HG03442 (cell line): Measurements from ENCODE around the gene DDX51.
"Not testable (repeated sequence)": the region's sequence is repeated elsewhere in the genome, so short reads cannot be mapped to it uniquely, and the experiment has no call there.

ENCODE experiments used
- ATAC-seq: cut with Tn5 transposase; IDR thresholded peaks from one replicate; pipeline ENCODE4 v1.9.1; 2021; ENCODE audit warnings: mild to moderate bottlenecking, moderate library complexity; ENCODE audit not compliant: unreplicated experiment

The DDX51 gene

DNA sequence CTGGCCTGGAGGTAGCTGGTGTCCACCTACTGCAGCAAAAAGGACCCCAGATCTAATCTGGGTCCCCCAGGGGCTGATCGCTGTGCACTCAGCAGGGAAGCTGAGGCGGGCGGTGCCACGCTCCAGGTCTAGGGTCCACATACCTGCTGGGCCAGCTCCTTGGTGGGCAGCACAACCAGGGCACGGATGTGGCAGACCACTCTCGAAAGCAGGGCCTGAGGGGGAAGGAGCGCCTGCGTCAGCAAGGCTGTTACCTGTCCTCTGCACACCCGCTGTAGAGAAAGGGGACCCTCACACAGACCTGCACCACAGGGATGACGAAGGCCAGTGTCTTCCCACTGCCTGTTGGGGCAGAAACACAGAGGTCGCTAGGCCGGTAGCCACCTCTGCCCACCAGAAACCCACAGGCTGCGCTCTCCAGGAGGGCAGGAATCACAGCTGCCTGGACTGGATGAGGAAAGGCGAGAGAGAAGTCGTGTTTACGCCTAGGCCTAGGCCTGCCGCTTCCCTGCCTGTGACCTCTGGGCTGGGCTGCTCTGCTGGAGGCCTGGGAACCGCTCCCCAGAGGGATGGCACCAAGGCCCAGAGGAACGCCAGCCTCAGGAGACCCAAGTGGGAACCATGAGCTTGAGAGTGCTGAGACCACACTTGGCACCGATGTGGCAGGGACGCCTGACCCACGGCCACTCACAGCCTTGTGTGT is 2.0 kb downstream of the DDX51 start:
- no peak for ATAC-seq

DNA sequence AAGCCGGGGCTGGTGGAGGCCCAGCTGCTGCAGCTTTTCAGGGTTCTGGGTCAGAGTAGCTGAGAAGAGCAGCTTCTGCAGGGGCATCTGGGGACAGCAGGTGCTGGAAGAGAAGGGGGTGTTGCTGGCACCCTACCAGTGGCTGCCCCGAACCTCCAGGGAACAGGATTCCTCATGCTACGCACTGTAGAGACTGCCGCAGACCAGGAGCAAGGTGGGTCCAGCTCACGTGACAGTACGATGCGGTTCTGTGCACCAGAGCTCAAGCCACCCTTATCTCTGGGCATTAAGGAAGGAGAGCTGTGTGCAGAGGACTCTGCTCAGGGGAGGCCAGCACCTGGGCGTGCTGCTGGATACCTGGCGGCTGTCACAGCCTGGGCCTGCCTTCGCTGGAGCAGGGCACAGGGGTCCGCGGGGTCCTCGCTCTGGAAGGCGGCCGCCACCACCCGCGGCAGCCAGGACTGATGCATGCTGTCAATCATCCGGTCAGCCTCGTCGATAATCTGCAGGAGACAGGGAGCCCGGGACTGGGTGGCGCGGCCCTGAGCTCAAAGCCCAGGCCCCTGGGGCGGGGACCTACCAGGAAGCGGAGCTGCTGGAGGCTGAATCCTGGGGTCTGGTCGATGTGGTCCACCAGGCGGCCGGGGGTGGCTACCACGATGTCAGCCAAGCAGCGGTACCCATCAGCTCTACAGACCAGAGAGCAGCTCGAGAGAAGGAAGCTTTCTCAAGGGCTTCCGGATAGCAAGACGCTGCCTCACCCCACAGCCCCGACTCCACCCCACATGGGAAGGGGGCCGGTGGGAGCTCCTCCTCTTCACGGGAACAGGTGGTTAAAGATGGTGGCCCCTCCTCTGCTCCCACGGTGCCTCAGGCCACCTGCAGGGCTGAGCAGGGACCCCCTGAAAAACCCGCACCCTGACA is 2.9 kb downstream of the DDX51 start:
- ATAC-seq, result no peak

DNA sequence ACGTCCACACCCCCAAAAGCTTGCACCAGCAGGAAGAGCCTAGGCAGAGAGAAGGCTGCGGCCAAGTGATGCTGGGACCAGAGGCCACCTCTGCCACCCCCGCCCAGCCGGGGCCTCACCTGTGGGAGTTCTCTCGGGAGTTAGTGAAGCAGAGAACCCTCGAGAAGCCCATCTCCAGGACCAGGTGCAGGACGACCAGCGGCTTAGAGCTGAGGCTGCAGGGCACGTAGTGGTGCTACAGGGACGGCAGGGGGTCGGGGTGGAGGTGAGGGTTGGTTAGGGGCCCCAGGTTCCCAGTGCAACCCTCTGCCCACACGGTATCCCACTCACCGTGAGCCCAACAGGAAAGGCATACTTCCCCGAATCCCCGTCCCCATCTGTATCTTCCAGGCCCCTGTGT is 3.6 kb downstream of the DDX51 start:
- ATAC-seq, result no peak

DNA sequence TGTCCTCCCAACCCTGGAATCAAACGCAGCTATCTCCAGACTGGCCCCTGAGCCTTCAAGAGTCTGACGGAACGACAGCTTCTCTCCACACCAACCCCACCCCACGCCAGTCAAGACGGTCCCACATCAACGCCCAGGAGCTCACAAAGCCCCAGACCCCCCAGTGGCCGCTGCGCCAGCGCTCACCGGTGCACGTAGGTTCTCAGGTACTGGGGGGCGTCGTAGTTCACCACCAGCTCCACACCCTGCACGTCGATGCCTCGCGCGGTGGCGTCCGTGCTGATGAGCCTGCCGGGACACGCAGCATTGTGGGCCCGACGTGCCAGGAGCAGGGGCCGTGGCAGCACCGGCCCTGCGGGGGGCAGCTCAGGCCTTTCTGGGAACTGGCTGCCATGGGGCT is 4.2 kb downstream of the DDX51 start:
- no peak for ATAC-seq

DNA sequence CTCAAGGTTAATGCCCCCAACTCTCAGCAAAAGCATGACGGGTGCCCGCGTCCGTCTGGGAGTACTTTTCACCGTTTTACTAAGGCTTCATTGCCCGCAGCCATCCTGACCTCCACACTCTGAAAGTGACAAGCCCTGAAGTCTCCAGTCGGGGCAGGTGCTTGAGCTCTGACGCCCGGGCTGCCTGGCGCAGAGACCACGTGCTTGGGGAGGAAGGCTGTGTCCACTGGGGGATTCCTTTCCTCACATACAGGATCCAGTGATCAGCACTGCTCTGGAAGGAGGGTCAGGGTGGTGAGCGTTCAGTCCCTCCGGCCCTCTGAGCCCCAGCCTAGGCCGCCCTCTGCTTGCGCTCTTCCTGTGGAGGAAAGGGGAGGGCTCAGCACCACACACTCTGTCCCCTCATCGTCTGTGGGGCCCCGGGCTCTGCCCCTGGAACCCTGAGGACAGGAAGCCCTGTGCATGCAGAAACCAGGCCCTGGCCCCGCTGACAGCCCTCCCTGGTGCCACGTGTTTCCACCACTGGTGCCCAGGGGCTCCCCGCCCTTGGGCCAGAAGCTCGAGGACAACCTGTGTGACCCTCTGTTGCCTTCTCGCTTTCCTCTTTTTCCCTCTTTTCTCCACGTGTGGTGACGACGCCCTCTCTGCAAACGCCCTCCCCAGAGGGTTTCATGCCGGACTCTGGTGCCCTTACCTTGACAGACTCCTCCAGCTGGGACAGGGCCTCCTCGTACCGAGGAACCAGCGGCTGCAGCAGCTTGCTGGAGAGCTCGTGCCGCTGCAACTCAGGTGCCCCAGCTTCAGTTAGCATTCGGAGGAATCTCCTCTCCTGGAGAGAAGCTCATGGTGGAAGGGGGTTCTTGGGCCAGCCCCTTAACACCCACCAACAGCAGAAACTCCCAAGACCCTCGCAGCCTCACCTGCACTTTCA is 4.9 kb downstream of the DDX51 start:
- no peak for ATAC-seq

DNA sequence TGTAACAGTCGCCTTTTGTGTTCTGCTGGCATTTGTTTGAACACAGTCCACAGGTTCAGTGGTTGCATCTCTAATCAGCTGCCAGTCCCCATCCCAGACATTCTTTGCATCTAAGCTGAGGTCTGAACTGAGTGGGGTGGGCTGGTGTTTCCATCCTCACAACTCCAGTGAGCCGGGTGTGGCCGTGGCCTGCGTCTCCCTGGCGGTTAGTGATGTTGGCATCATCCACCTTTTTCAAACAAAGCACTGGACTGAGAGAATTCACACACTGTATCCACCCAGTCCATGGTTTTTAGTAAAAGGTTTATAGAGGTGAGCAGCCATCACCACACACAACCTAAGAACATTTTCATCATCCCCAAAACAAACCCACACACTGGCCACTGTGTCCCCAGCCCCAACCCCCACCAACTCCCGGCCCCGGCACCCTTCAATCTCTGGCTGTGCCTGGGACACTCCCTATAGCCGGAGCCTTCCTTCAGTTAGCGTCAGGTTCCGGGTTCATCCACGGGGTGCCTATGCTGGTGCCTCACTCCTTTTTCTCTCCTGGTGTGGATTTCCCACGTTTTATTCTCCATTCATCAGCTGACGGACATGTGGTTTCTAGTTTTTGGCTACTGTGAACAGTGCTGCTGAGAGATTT is 6.5 kb downstream of the DDX51 start:
- no peak for ATAC-seq

DNA sequence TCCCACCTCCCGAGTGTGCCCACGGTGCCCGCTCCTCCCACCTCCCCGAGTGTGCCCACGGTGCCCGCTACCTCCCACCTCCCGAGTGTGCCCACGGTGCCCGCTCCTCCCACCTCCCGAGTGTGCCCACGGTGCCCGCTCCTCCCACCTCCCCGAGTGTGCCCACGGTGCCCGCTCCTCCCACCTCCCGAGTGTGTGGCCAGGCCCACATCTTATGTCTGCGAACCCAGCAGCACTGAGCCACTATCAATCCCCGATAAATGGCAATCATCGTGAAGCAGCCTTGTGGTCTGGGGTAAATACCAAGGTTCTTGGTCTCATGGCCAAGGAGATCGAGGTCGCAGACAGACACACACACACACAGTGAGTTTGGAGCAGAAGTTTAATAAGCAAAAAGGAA is 7.9 kb downstream of the DDX51 start:
- not testable (repeated sequence) for ATAC-seq

DNA sequence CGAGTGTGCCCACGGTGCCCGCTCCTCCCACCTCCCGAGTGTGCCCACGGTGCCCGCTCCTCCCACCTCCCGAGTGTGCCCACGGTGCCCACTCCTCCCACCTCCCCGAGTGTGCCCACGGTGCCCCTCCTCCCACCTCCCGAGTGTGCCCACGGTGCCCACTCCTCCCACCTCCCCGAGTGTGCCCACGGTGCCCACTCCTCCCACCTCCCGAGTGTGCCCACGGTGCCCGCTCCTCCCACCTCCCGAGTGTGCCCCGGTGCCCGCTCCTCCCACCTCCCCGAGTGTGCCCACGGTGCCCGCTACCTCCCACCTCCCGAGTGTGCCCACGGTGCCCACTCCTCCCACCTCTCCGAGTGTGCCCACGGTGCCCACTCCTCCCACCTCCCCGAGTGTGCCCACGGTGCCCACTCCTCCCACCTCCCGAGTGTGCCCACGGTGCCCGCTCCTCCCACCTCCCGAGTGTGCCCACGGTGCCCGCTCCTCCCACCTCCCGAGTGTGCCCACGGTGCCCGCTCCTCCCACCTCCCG is 9.4 kb downstream of the DDX51 start:
- ATAC-seq, result not testable (repeated sequence)

DNA sequence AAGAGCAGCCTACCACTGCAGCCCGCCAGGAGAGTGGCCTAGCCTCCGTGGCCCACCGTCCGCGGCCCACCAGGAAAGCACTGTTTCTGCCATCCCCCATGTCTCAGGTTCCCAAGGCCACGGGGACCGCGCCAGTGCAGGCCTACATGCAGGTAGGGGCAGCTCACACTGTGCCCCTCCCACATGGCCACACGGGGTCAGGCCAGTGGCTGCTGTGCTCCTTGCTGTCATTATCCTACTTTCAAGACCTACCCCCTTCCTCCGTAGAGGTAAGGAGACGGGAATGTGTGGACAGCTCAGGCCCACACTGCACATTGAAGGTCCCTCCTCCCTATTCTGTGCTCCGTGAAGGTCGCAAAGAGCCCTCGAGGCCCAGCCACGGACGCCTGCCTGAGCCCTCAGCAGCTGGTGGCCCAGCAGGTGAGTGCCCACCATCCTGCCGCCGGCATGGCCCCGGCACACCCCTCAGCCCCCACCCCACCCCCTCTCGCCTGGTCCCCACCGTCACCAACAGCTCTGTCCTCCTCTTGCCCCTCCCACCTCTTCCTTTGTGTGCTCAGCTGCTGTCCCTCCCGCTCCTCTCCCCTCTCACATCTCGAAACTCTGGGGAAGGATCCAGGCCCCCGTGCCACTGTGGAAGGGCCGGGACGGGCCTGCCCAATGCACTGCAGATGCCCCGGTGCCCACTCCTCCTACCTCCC is 10.0 kb downstream of the DDX51 start:
- no peak for ATAC-seq

DNA sequence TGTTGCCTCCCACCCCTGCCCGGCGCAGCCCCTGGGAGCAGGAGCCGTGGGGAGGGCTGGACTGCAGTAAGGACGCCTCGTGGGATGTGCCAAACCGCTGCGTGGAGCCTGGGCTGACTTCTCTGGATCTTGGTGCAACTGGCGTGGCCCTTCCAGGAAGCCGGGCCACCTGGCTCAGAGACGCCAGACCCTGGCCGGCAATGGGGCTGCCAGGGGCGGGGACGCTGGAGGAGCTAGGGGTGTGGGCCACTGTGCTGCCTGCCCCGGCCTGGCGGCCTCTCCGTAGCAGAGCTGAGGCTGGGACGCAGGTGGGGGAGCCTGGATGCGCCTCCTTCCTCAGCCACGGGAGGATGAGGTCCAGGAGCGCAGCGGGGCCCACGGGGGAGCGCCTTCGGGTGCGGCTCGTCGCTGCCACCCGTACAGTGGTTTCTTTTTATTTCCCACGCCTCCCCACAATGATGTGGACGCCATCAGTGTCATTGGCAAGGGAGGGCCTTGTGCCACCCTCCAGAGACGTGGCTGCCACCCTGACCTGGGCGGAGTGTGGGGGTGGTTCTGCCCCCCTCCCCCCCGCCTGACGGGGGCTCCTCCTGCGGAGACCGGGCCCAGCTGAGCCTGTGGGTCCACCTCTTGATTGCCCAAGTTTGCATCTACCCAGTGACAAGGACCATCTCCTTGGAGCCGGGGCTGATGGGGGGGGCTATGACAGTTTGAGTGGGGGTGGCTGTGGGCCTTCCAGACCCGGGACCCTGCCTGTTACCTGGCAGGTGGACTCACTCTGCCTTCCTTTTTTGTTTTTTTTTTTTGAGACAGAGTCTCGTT is 11.3 kb downstream of the DDX51 start:
- ATAC-seq, result no peak

DNA sequence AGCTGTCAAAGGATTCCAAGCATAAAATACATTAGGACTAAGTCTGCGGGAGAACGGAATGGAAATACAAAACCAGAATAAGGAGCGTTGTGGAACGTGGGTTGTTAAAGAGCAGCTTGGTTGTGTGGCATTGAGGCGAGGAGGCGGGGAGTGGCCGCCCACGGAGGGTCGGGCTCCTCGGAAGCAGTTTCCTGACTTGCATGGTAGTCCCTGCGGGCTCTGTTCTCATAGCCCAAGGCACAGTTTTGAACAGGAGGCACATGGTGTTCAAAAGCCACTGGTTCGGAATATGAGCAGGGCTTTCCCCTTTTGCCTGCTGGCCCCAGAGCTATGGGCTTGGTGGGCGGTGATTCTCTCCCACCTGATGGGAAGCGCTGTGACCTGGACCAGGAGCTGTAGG is 12.2 kb downstream of the DDX51 start:
- ATAC-seq, result no peak

DNA sequence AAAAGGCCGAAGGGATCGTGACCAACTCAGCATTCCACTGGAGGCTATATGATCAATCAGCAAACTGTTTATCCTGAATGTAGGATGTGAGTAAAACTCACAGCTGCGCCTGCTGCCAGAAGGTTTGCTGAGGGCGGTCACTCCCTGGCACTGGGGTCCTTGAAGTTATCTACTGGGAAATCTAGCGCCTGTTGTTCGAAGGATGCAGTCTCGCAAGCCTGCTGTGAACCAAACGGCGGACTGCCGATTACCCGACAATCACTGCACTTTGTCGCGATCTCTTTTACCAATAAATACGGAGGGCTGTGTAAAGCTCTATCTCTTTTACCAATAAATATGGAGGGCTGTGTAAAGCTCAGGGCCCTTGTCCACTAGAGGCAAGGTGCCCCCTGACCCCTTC is 12.9 kb downstream of the DDX51 start:
- no peak for ATAC-seq

DNA sequence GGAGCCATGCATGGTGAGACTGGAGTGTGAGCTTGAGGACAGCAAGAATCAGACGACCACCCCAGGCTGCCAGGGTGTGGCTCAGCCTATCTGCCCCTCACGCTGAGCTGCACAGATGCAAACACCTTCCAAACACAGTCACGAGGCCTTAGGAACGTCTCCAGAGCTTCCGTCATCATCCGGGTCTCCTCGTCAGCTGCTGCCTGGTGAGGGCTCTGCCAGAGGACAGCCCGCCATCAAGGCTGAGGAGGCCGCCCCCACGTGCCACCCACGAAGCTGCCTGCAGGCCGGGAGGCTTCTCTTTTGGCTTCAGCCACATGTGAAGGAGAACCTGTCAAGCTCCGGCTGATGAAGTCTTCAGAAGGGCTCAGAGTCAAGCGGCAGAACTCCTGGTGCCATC is 13.4 kb downstream of the DDX51 start:
- no peak for ATAC-seq

DNA sequence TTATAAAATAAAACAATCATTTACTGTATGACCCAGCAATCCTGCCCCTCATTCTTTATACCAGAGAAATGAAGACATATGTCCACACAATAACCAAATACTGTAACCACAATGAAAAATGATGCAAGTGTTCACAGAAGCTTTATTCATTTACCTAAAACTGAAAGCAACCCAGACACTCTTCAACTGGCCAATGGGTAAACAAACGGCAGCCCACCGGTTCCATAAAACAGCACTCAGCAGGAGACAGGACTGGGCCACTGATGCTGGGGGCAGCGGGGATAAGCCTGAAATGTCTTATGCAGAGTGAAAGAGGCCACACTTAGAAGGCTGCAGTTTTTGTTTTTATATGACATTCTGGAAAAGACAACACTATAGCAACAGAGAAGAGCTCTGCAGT is 15.1 kb downstream of the DDX51 start:
- ATAC-seq, result no peak

DNA sequence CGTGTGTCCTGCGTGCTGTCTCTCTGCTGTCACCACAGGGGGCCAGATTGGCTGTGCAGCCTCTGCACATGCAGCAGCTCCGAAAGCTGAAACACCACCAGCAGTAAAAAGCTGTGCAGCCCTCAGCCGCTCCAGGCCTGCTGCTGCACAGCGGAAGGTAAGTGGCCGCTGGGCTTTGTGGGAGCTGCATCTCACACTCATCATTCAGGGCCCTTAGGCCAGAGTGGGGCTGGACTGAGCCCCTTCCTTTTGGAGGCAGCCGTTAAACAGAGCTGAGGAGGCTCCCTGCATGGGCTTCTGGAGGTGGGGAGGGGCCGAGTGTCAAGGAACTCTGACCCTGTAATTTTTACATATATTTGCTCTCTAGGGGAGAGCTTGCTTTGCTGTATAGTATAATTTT is 17.1 kb downstream of the DDX51 start:
- no peak for ATAC-seq

DNA sequence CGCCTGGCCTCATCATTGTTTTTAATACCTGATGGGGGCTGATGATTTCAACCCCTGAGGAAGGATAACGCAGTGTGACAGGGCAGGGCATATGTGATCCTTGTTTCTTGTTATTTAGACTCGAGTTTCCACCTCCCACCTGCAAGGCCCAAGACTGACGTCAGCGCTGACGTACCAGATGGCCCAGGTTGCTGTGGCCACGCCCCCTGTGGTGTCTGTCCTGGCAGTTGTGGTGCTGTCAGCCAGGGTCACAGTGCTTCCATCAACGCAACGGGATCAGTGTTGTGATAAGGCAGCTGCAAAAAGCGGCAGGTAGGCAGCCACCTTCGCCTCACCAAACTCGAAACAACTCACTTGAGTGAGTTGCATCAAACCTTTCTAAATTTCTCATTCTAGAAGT is 18.4 kb downstream of the DDX51 start:
- ATAC-seq, result no peak

DNA sequence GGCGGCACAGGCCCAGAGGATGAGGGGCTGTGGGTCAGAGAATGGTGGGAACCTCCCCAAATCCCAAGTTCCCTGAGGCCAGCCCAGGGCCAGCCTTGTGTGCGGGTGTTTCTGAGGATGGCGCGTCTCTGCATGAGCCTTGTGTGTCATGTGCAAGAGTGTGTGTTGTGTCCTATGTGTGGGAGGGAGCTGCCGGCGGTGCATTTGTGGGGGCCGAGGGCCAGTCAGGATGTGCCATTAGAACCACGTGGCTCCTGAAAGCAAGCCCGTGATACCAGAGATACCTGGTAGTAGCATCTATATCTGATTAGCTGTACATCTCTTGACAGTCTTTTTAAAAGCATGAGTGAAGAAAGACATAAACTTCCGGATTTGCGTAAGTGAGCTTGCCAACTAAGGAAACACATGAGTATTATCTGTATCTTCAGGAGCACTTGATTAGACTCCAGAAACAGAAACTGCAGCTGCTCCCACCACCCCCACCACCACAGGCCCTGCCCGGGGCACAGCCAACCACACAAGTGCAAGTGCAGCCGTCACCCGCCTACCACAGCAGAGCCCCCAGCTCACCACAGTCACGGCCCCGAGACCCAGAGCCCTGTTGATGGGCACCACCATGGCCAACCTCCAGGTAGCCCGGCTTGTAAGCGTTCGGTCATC is 19.2 kb downstream of the DDX51 start:
- ATAC-seq, result no peak

DNA sequence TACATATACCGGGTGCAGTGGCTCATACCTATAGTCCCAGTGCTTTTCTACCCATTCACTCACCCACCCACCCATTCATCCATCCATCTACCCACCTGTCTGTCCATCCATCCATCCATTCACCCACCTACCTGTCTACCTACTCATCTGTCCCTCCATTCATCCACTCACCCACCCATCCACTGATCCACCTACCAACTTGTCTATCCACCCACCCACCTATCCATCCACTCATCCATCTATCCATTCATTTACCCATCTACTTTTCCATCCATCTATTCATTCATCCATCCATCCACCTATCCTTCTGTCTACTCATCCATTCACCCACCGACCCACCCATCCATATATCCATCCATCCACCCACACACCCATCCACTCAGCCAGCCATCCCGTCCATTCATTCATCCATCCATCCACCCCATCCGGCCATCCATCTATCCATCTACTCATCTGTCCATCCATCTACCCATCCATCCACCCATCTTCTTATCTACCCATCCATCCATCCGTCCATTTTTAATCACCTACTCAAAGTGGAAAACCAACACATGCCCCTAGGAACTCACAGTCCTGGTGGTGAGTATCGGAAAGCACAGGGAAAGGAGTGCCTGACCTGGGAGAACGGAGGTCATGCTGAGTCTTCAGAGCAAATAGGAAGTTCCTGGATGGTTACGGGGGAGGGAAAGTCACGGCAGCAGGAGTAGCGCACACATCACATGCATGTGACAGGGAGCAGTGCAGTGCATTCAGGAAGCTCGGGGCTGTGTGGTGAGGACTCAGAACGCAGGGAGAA is 20.0 kb downstream of the DDX51 start:
- ATAC-seq, result no peak
